GM19328 (cell line): ENCODE measurements around the gene MBNL2.

Source experiments
- ATAC-seq: cut with Tn5 transposase; IDR thresholded peaks from one replicate; pipeline ENCODE4 v1.9.1; 2021; ENCODE audit warnings: mild to moderate bottlenecking, moderate library complexity; ENCODE audit not compliant: unreplicated experiment

Gene MBNL2

GRCh38 chr13:97221989-97222700, at the start of gene MBNL2:
Gene MBNL2, plus strand, starts transcription at chr13:97222333. Its CDS starts 53,903 bp downstream, at chr13:97276236.
- ATAC-seq, result peak; percentile 99

- no peak for ATAC-seq
Observed at GRCh38 chr13:97174638-97175037, 47.5 kb upstream of the MBNL2 start.

- ATAC-seq, result no peak
Observed at GRCh38 chr13:97175041-97175440, 47.1 kb upstream of the MBNL2 start.

GRCh38 chr13:97179501-97179900, 42.6 kb upstream of the MBNL2 start:
- ATAC-seq, result no peak

GRCh38 chr13:97182111-97182890, 39.8 kb upstream of the MBNL2 start:
- ATAC-seq, result no peak

- ATAC-seq, result no peak
Observed at GRCh38 chr13:97185291-97185690, 36.8 kb upstream of the MBNL2 start.

- ATAC-seq, result no peak
Observed at GRCh38 chr13:97185751-97186150, 36.4 kb upstream of the MBNL2 start.

GRCh38 chr13:97188207-97188606, 33.9 kb upstream of the MBNL2 start:
- ATAC-seq, result no peak

GRCh38 chr13:97189928-97190327, 32.2 kb upstream of the MBNL2 start:
- ATAC-seq, result no peak

- no peak for ATAC-seq
Observed at GRCh38 chr13:97191142-97191541, 31.0 kb upstream of the MBNL2 start.

GRCh38 chr13:97191615-97192014, 30.5 kb upstream of the MBNL2 start:
- ATAC-seq, result no peak

GRCh38 chr13:97192166-97192565, 30.0 kb upstream of the MBNL2 start:
- ATAC-seq, result no peak

GRCh38 chr13:97193577-97193976, 28.6 kb upstream of the MBNL2 start:
- no peak for ATAC-seq

- no peak for ATAC-seq
Observed at GRCh38 chr13:97194479-97194878, 27.7 kb upstream of the MBNL2 start.

GRCh38 chr13:97196340-97196739, 25.8 kb upstream of the MBNL2 start:
- ATAC-seq, result no peak

- ATAC-seq, result no peak
Observed at GRCh38 chr13:97198753-97199152, 23.4 kb upstream of the MBNL2 start.

GRCh38 chr13:97199451-97199850, 22.7 kb upstream of the MBNL2 start:
- ATAC-seq, result no peak

GRCh38 chr13:97200081-97200942, 21.8 kb upstream of the MBNL2 start:
- no peak for ATAC-seq

- ATAC-seq, result no peak
Observed at GRCh38 chr13:97202761-97203160, 19.4 kb upstream of the MBNL2 start.

GRCh38 chr13:97205465-97205864, 16.7 kb upstream of the MBNL2 start:
- ATAC-seq, result no peak

GRCh38 chr13:97205982-97206381, 16.2 kb upstream of the MBNL2 start:
- no peak for ATAC-seq
